ENCODE results near the gene PSMA5.

Gene PSMA5

GRCh38 chr1:109427171-109427467 lies 871 bp upstream of the PSMA5 start:
- TF ChIP-seq CTCF (IDR thresholded peaks at IDR 0.05; ENCODE audit: insufficient read depth, missing control alignments), result no peak
- DNase-seq (ENCODE audit: insufficient read length, low spot score) (no peak), FAIRE-seq (no peak)

GRCh38 chr1:109425391-109426280 lies 612 bp downstream of the PSMA5 start:
- FAIRE-seq (no peak), DNase-seq (ENCODE audit: insufficient read length, low spot score) (no peak)
- no peak for TF ChIP-seq CTCF (IDR thresholded peaks at IDR 0.05; ENCODE audit: insufficient read depth, missing control alignments)

- DNase-seq (ENCODE audit: insufficient read length, low spot score) (no peak), FAIRE-seq (no peak)
- TF ChIP-seq CTCF (IDR thresholded peaks at IDR 0.05; ENCODE audit: insufficient read depth, missing control alignments), result no peak
Observed at GRCh38 chr1:109423498-109423897, 2.8 kb downstream of the PSMA5 start.

GRCh38 chr1:109412551-109412950 lies 13.7 kb downstream of the PSMA5 start:
- TF ChIP-seq CTCF (IDR thresholded peaks at IDR 0.05; ENCODE audit: insufficient read depth, missing control alignments), result no peak
- DNase-seq (ENCODE audit: insufficient read length, low spot score), result no peak

GRCh38 chr1:109404838-109405237 lies 21.4 kb downstream of the PSMA5 start:
- DNase-seq (ENCODE audit: insufficient read length, low spot score) (no peak), FAIRE-seq (no peak)
- no peak for TF ChIP-seq CTCF (IDR thresholded peaks at IDR 0.05; ENCODE audit: insufficient read depth, missing control alignments)

More at GRCh38 chr1:109412551-109412950, 13.7 kb downstream of the PSMA5 start:
- no peak for FAIRE-seq

- TF ChIP-seq CTCF (IDR thresholded peaks at IDR 0.05; ENCODE audit: insufficient read depth, missing control alignments), result no peak
- no peak for FAIRE-seq
- DNase-seq (ENCODE audit: insufficient read length, low spot score), result no peak
Observed at GRCh38 chr1:109402025-109402424, 24.2 kb downstream of the PSMA5 start.

GRCh38 chr1:109400035-109400655 lies 26.1 kb downstream of the PSMA5 start:
- DNase-seq (ENCODE audit: insufficient read length, low spot score) (no peak), FAIRE-seq (no peak)
- no peak for TF ChIP-seq CTCF (IDR thresholded peaks at IDR 0.05; ENCODE audit: insufficient read depth, missing control alignments)
